Endothelial cell (in vitro differentiated cells): Measurements from ENCODE around the gene PGF. TPM values are rescaled to one million over a fixed set of nuclear protein-coding genes. Genes with fewer than 3 reads are reported as not detected.

ENCODE experiments used
- DNase-seq: peaks from one replicate; pipeline ENCODE4 v3.0.0; 2021; ENCODE audit warnings: low spot score
- H3K27ac Mint-ChIP-seq: one replicate; pipeline ENCODE4 v1.8.0; 2021; ENCODE audit warnings: mixed read lengths, inconsistent platforms; ENCODE audit not compliant: unreplicated experiment
- H3K27me3 Mint-ChIP-seq: one replicate; pipeline ENCODE4 v1.8.0; 2021; ENCODE audit warnings: mild to moderate bottlenecking, moderate library complexity, mixed read lengths, inconsistent platforms; ENCODE audit not compliant: unreplicated experiment
- H3K36me3 Mint-ChIP-seq: one replicate; pipeline ENCODE4 v1.8.0; 2021; ENCODE audit warnings: mild to moderate bottlenecking, low read depth, mixed read lengths, inconsistent platforms; ENCODE audit not compliant: unreplicated experiment
- H3K4me1 Mint-ChIP-seq: one replicate; pipeline ENCODE4 v1.8.0; 2021; ENCODE audit warnings: mild to moderate bottlenecking, mixed read lengths, inconsistent platforms; ENCODE audit not compliant: unreplicated experiment
- H3K4me3 Mint-ChIP-seq: one replicate; pipeline ENCODE4 v1.8.0; 2021; ENCODE audit warnings: mild to moderate bottlenecking, mixed read lengths, inconsistent platforms; ENCODE audit not compliant: unreplicated experiment
- H3K9me3 Mint-ChIP-seq: one replicate; pipeline ENCODE4 v1.8.0; 2021; ENCODE audit warnings: mixed read lengths, inconsistent platforms; ENCODE audit not compliant: unreplicated experiment
- total RNA-seq: library from RNA; stranded (reverse); fragmentation: NEBNext Ultra II Directional; extraction: Animal tissue kit (Norgen Biotek cat#: 25700); gene quantifications from one replicate; pipeline ENCODE4 v1.2.1, GENCODE V29; 2021; ENCODE audit not compliant: unreplicated experiment
- TF ChIP-seq, protein P1 (sequence below): fragments of 200-600 bp; sonication (generic); IDR thresholded peaks from one replicate; pipeline ENCODE4 v1.5.0; 2021; ENCODE audit warnings: antibody characterized with exemption; ENCODE audit not compliant: unreplicated experiment

Gene PGF
- total RNA-seq, 1 donor from 2014 or later: 6.5 TPM

DNA sequence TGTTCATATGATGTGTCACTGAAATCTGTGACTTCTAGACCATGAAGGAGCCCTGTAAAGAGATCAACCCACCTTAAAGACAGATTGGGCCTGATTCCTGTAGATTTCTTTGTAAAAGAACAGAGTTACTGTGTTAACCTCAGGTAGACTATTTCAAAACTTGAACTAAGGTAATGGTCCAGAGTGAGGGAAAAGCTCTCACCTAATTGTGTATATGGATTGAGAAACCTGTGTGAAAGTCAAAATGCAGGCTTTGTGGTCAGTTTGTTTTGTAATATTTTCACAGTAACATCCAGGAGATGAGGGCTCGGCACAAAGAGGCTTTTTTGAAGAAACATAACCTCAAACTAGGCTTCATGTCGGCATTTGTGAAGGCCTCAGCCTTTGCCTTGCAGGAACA lies 57.3 kb downstream of the PGF start:
- Mint-ChIP-seq H3K27ac (no peak overlapping the region), H3K36me3 (peaks cover 70% of the 10 kb centered on the region)
- TF ChIP-seq, protein P1, sequence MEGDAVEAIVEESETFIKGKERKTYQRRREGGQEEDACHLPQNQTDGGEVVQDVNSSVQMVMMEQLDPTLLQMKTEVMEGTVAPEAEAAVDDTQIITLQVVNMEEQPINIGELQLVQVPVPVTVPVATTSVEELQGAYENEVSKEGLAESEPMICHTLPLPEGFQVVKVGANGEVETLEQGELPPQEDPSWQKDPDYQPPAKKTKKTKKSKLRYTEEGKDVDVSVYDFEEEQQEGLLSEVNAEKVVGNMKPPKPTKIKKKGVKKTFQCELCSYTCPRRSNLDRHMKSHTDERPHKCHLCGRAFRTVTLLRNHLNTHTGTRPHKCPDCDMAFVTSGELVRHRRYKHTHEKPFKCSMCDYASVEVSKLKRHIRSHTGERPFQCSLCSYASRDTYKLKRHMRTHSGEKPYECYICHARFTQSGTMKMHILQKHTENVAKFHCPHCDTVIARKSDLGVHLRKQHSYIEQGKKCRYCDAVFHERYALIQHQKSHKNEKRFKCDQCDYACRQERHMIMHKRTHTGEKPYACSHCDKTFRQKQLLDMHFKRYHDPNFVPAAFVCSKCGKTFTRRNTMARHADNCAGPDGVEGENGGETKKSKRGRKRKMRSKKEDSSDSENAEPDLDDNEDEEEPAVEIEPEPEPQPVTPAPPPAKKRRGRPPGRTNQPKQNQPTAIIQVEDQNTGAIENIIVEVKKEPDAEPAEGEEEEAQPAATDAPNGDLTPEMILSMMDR: no peak

DNA sequence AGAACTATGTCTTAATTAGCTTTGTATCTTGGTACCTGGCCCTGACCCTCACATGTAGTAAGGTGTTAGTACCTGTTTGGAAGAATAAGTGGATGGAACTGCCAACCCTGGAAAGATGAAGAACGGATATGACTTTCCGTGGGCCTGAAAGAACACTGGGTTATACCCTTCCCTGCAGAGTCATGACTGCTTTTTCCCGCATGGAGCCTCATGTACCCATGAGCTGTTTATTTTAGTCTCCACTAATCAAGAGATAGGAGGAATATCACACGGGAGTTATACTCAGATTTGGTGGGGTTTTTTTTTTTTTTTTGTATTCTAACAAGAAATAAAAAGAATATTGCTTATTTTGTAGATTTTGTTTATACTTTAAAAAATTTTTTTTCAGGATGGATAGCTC lies 57.8 kb downstream of the PGF start:
- Mint-ChIP-seq H3K27ac (no peak overlapping the region), H3K27me3 (no peaks in the 10 kb centered on the region), H3K9me3 (no peaks in the 10 kb centered on the region), H3K4me1 (no peaks in the 10 kb centered on the region), H3K36me3 (peaks cover 65% of the 10 kb centered on the region), H3K4me3 (no peak overlapping the region)
- no peak for DNase-seq
- TF ChIP-seq, protein P1: no peak

More for the DNA sequence above, 57.3 kb downstream of the PGF start:
- DNase-seq: no peak
- Mint-ChIP-seq H3K9me3 (no peaks in the 10 kb centered on the region), H3K4me1 (no peaks in the 10 kb centered on the region), H3K4me3 (no peak overlapping the region), H3K27me3 (no peaks in the 10 kb centered on the region)

DNA sequence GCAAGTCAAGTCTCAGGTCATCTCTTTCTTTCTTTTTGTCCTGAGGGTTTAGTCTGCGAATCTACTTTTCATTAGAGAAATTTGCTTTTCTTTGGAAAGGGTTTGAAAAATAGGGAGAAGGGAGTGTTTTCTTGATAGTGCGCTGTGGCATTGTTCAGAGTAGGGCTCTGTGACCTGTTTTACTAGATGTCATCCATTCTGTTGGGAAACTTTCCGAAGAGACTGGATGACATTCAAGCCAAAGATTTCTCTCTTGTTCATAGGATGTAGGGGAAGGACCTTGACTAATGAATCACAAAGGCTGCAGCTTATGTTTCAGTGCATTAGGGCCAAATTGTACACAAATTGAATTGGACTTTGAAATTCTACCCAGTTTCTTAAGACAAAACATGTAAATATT lies 59.0 kb downstream of the PGF start:
- Mint-ChIP-seq H3K4me3 (no peak overlapping the region), H3K27ac (no peak overlapping the region), H3K36me3 (peaks cover 60% of the 10 kb centered on the region), H3K27me3 (no peaks in the 10 kb centered on the region), H3K4me1 (no peaks in the 10 kb centered on the region), H3K9me3 (no peaks in the 10 kb centered on the region)
- TF ChIP-seq, protein P1: no peak
- DNase-seq: no peak

DNA sequence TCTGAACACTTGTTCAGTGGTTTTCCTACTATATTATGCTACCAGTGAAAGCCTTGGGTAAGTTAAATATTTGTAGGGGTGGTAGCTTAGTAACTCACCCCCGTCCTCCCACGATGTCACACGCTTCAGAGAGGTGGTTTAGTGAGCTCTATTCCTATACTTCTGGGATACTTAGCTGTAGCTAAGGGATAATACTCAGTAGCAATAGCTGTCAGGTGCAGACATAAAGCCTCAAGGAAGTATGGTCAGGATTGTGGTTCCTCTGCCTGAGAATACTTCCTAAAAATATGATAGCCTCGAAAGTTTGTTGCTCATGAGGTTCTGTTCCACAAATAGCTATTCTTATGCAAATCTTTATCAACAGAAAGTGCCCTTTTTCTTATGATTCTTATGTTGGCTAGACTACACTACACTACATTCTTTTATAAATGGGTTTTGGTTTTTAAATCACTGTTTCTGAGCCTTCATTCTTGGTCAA lies 61.7 kb downstream of the PGF start:
- Mint-ChIP-seq H3K4me3 (no peak overlapping the region), H3K36me3 (peaks cover 44% of the 10 kb centered on the region), H3K4me1 (no peaks in the 10 kb centered on the region), H3K9me3 (no peaks in the 10 kb centered on the region), H3K27ac (no peak overlapping the region), H3K27me3 (no peaks in the 10 kb centered on the region)
- TF ChIP-seq, protein P1: no peak
- no peak for DNase-seq

DNA sequence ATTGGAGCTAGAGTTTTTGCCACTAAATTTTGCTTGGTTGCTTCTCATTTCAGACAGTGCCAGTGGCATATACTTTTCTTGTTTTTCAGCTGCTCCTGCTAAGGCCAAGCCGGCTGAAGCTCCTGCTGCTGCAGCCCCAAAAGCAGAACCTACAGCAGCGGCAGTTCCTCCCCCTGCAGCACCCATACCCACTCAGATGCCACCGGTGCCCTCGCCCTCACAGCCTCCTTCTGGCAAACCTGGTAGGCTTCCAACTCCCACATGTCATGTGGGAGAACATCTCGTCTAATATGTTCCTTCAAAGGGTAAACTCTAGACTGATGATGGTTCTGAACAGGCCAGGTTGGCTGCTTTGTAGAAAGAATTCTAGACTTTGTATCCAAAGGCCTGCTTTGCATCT lies 62.7 kb downstream of the PGF start:
- no peak overlapping the region for H3K4me3 Mint-ChIP-seq
- H3K9me3 Mint-ChIP-seq: no peaks in the 10 kb centered on the region
- H3K27me3 Mint-ChIP-seq: no peaks in the 10 kb centered on the region
- no peaks in the 10 kb centered on the region for H3K4me1 Mint-ChIP-seq
- no peak overlapping the region for H3K27ac Mint-ChIP-seq
- DNase-seq: no peak
- TF ChIP-seq, protein P1: no peak
- H3K36me3 Mint-ChIP-seq: peaks cover 43% of the 10 kb centered on the region
